ENCODE data around the gene NCOR2.

NCOR2 gene

DNA sequence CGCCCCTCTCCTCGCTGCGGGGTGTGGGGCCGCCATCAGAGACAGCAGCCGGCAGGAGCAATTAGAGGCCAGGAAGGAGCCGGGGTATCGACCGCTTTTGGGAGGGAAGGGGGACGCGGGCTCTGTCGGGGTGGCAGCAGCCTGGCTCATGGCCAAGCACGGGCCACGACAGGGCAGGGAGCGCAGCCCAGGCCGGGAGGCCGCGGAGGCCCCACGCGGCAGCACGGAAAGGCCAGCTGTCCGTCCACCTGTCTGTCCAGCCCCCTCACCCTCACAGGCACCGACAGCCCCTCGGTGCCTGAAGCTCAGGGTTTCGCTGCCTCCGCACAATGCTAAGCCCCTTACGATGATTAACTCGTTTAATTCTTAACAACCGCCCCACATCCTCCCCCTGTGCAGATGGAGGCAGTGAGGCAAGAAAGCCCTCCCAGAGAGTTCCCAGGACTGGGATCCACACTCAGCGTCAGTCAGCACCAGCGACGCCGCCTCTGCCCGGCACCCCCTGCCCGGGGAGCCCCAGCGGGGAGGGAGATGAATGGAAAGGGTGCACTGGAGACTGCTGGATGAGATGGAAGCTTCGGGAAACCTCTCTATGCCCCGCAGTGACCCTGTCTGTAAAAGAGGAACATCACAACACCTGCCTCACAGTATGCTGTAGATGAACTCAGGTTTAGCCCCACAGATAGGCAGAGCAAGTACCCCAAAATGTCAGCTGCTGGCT is 23.7 kb downstream of the NCOR2 start:
- no peak for DNase-seq (ENCODE audit: low read depth)

GRCh38 chr12:124543052-124543589 is 24.3 kb downstream of the NCOR2 start:
- DNase-seq (ENCODE audit: low read depth) = no peak

- no peak for DNase-seq (ENCODE audit: low read depth)
Observed at GRCh38 chr12:124542021-124542949, 25.1 kb downstream of the NCOR2 start.

GRCh38 chr12:124541322-124541721 is 26.1 kb downstream of the NCOR2 start:
- DNase-seq (ENCODE audit: low read depth) = no peak

DNA sequence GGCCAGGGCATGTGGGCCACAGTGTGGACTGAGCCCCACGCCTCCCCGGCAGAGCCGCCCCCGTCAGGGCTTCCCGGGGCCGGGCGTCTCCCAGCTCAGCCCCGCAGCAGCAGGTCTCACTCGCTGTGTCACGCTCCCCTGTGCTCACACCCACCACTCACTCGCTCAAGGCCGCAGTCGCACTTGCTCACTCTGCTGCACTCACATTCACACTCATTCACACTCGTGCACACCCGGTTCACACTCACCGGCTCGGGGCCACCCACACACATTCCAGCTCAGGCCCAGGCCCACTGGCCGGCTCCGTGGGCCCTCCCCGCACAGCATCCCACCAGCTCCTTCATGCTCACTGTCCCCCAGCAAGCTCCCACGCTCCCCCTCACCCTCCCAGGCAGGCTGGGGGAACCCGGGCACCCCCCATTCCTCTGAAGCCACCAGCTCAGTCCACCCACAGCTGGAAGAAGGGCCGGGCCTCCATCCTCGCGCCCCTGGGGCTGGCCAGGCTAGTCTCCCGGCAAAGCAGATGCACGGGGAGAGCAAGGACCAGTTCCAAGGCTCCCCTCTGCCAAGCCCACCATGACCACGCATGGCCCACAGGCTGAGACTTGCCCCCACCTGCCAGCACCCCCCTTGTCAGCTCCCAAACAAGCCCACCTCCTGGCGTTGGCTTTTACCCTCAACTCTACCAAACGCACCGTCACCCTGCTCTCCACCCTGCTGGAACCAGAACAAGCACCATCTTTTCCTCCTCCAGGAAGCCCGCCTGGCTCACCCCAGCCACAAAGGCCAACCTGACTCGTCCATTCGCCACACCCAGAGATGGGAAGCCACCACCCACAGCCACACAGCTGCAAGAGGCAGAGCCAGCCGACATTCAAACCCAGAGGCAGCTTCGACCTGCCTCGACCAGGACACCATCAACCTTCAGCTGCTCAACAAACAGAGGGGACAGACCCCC is 28.0 kb downstream of the NCOR2 start:
- DNase-seq (ENCODE audit: low read depth) = no peak

- no peak for DNase-seq (ENCODE audit: low read depth)
Observed at GRCh38 chr12:124538194-124539082, 29.0 kb downstream of the NCOR2 start.

GRCh38 chr12:124537525-124538193 is 29.8 kb downstream of the NCOR2 start:
- no peak for DNase-seq (ENCODE audit: low read depth)

GRCh38 chr12:124536641-124537040 is 30.8 kb downstream of the NCOR2 start:
- DNase-seq (ENCODE audit: low read depth) = no peak

- DNase-seq (ENCODE audit: low read depth) = no peak
Observed at GRCh38 chr12:124534776-124535740, 32.4 kb downstream of the NCOR2 start.

- no peak for DNase-seq (ENCODE audit: low read depth)
Observed at GRCh38 chr12:124533456-124533855, 34.0 kb downstream of the NCOR2 start.

- DNase-seq (ENCODE audit: low read depth) = no peak
Observed at GRCh38 chr12:124532967-124533366, 34.4 kb downstream of the NCOR2 start.

GRCh38 chr12:124532331-124532750 is 35.1 kb downstream of the NCOR2 start:
- no peak for DNase-seq (ENCODE audit: low read depth)

GRCh38 chr12:124531906-124532305 is 35.5 kb downstream of the NCOR2 start:
- no peak for DNase-seq (ENCODE audit: low read depth)

- no peak for DNase-seq (ENCODE audit: low read depth)
Observed at GRCh38 chr12:124531281-124531745, 36.1 kb downstream of the NCOR2 start.

DNA sequence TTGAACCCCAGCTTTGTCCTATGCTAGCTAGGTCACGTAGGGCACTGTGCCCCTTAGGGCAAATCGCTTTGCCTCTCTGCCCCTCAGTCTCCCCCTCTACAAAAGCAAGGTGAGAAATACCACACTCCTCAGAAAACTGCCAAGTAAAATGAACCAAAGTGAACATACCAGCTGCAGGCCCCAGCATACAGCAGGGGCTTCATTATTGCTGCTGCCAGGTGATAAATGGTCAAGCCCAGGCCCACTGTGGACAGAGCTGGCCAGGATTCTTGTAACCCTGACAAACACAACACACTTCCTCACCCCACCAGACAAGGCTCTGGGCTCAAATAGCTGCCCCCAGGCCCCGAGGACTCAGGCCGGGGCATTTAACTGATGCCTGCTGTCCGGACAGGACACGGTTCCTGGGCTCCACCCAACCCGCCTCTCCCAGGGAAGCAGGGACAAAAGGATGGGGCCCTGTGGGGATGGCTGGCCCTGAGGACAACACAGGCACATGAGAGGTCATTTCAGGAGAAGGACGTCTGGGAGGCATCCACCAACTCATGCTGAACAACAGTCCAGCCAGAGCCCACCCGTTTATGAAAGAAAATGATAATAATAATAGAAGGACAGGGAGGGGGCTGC is 36.7 kb downstream of the NCOR2 start:
- no peak for DNase-seq (ENCODE audit: low read depth)

GRCh38 chr12:124529565-124530276 is 37.7 kb downstream of the NCOR2 start:
- no peak for DNase-seq (ENCODE audit: low read depth)

GRCh38 chr12:124527861-124528561 is 39.4 kb downstream of the NCOR2 start:
- no peak for DNase-seq (ENCODE audit: low read depth)
